ENCODE data around the gene RELL2. TPM values are rescaled to one million over a fixed set of nuclear protein-coding genes. Genes with fewer than 3 reads are reported as not detected.

Gene RELL2
- total RNA-seq, 2 donors from 2014 or later: 2.1 to 6.7 TPM

DNA sequence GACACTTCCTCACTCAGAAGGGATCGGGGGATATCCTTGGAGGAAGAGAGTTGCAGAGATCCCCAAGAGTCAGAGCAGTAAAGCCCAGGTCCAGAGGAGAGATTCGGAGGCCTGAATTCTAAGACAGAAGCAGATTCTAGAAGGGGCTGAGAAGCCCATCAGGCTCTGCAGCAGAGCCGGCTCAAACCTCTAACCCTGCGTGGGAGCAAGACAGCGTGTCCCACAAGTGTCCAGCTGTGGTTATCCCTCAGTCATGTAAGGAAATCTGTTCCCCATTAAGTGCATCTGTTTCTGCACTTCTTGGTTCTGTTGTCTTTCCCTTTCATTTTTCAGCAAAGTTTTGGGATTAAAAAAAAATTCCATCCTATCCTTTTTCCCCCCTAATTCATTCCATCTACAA, 13.2 kb upstream of the RELL2 start:
- peaks cover 9% of the 10 kb centered on the region for H3K36me3 ChIP-seq
- H3K27me3 ChIP-seq: no peaks in the 10 kb centered on the region
- no peak overlapping the region for H3K27ac ChIP-seq
- H3K4me1 ChIP-seq: no peaks in the 10 kb centered on the region
- intact Hi-C loops (cut with DNase I): no loop called here
- no peak overlapping the region for H3K9ac ChIP-seq (ENCODE audit: low read depth in 2 of 2, low read length in 2 of 2)
- TF ChIP-seq, protein P1, sequence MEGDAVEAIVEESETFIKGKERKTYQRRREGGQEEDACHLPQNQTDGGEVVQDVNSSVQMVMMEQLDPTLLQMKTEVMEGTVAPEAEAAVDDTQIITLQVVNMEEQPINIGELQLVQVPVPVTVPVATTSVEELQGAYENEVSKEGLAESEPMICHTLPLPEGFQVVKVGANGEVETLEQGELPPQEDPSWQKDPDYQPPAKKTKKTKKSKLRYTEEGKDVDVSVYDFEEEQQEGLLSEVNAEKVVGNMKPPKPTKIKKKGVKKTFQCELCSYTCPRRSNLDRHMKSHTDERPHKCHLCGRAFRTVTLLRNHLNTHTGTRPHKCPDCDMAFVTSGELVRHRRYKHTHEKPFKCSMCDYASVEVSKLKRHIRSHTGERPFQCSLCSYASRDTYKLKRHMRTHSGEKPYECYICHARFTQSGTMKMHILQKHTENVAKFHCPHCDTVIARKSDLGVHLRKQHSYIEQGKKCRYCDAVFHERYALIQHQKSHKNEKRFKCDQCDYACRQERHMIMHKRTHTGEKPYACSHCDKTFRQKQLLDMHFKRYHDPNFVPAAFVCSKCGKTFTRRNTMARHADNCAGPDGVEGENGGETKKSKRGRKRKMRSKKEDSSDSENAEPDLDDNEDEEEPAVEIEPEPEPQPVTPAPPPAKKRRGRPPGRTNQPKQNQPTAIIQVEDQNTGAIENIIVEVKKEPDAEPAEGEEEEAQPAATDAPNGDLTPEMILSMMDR (IDR thresholded peaks at IDR 0.05): no peak
- no peak overlapping the region for H3K4me3 ChIP-seq
- no peaks in the 10 kb centered on the region for H3K9me3 ChIP-seq
- no peak for DNase-seq

DNA sequence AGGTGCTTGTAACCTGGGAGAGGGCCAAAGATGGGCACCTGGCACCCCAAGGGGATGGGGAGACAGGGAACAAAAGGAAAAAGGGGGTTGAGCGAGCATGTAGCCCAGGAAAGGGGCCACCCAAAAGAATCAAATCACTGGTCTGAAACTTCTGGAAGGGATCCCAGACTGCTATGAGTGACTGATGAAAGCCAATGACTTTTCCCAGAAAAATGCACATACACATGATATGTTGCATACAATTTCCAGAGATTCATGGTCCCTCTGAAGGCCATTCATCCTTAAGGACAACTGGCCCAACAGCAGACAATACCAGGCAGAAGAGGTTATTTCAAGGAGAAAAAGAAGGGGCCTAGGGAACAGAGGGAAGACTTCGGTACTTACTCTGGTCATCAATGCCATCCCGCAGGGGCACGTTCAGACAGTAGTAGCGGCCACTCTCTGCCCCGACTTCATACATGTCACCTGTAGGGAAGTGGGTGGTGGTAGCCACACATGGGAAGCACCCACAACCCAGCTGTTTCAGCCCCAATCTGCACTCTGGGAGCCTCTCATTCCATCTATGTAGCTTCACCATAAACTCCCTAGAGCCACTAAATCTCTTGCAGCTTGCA, 8.5 kb upstream of the RELL2 start:
- no peak overlapping the region for H3K27ac ChIP-seq
- TF ChIP-seq, protein P1 (IDR thresholded peaks at IDR 0.05): no peak
- intact Hi-C loops (cut with DNase I): no loop called here
- no peaks in the 10 kb centered on the region for H3K4me1 ChIP-seq
- no peaks in the 10 kb centered on the region for H3K36me3 ChIP-seq
- H3K9ac ChIP-seq (ENCODE audit: low read depth in 2 of 2, low read length in 2 of 2): no peak overlapping the region
- H3K4me3 ChIP-seq: no peak overlapping the region
- no peak for DNase-seq
- H3K27me3 ChIP-seq: no peaks in the 10 kb centered on the region
- no peaks in the 10 kb centered on the region for H3K9me3 ChIP-seq

DNA sequence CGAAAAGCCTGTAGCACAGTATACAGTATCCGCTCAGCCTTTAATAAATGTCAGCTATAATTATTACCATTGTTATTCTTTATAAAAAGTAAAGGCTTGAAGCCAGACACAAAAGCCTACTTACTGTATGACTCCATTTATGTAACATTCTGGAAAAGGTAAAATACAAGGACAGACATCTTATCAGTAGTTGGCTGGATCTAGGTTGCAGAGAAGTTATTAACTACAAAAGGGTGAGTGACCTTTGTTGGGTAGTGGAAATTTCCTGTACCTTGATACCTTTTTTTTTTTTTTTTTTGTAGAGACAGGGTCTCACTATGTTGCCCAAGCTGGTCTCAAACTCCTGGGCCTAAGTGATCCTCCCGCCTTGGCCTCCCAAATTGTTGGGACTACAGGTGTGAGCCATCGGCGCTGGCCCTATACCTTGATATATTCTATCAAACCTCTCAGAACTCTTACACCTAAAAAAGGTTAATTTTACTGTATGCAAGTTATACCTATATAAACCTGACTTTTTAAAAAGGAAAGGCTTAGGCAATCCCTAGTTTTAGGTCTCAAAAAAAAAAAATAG, 6.1 kb upstream of the RELL2 start:
- Histone ChIP-seq H3K36me3 (no peaks in the 10 kb centered on the region), H3K27ac (no peak overlapping the region), H3K4me1 (peaks cover 4% of the 10 kb centered on the region), H3K9me3 (no peaks in the 10 kb centered on the region), H3K27me3 (no peaks in the 10 kb centered on the region), H3K4me3 (no peak overlapping the region), H3K9ac (ENCODE audit: low read depth in 2 of 2, low read length in 2 of 2) (no peak overlapping the region)
- no peak for DNase-seq
- intact Hi-C loops (cut with DNase I): no loop called here
- TF ChIP-seq, protein P1 (IDR thresholded peaks at IDR 0.05): no peak

DNA sequence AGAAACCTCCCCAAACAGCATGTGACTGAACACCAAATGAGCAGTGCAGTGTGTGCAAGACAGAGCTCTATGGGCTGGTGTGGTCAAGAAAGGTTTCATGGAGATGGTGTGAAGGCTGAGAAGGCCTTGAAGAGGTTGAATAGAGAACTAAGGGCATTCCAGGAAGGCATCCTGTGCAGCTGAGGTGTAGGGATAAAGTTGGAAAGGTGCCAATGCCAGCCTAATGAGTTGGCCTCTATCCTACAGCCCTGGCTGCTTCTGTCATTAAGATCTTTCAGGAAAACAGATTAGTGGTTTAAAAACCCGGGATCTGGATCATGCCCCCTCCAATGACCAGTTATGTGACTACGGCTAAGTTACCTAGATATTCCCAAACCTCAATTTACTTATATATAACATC, 4.1 kb upstream of the RELL2 start:
- no peaks in the 10 kb centered on the region for H3K36me3 ChIP-seq

DNA sequence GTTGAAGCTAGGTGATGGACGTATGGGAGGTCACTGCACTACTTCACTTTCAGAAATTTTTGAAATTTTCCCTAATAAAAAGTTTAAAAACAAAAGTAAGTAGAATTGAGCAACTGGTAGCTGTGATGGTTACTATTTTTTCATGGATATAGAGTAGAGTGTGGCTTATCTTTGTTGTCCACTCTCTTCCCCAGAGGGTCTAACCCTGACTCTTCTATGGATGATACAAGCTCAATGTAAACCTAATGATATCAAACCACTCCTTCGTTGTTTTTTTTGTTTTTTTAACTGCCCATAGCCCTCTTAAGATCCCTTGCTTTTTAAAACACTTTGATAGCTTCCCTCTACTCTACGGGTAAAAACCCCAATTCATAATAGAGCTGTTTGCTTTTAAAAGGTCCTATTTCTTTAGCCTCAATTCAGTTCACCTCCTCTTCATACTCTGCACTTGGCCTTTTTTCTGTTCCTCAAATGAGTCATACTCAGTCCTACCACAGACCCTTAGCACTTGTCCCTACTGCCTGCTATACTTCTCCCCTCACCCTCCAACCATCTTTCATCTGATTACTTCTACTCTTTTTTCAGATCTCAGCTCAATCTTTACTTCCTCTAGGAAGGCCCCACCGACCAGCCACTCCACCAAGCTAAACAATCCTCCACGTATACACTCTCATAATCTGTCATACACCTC, 2.8 kb upstream of the RELL2 start:
- TF ChIP-seq, protein P1 (IDR thresholded peaks at IDR 0.05): no peak
- no peak for DNase-seq
- intact Hi-C loops (cut with DNase I): no loop called here

More for the DNA sequence above, 4.1 kb upstream of the RELL2 start:
- intact Hi-C loops (cut with DNase I): no loop called here
- no peak for DNase-seq
- Histone ChIP-seq H3K9ac (ENCODE audit: low read depth in 2 of 2, low read length in 2 of 2) (no peak overlapping the region), H3K27ac (no peak overlapping the region), H3K9me3 (no peaks in the 10 kb centered on the region), H3K4me1 (peaks cover 10% of the 10 kb centered on the region), H3K4me3 (no peak overlapping the region), H3K27me3 (no peaks in the 10 kb centered on the region)
- TF ChIP-seq, protein P1 (IDR thresholded peaks at IDR 0.05): no peak

More for the DNA sequence above, 2.8 kb upstream of the RELL2 start:
- no peaks in the 10 kb centered on the region for H3K9me3 ChIP-seq
- H3K4me1 ChIP-seq: peaks cover 13% of the 10 kb centered on the region
- no peaks in the 10 kb centered on the region for H3K27me3 ChIP-seq
- H3K9ac ChIP-seq (ENCODE audit: low read depth in 2 of 2, low read length in 2 of 2): no peak overlapping the region
- no peak overlapping the region for H3K27ac ChIP-seq
- H3K4me3 ChIP-seq: no peak overlapping the region
- H3K36me3 ChIP-seq: no peaks in the 10 kb centered on the region
